Thyroid gland (tissue), 4 donors: ENCODE results near the gene TMEM225B. TPM values are rescaled to one million over a fixed set of nuclear protein-coding genes. Genes with fewer than 3 reads are reported as not detected.
"Not testable (repeated sequence)": the region's sequence is repeated elsewhere in the genome, so short reads cannot be mapped to it uniquely, and the experiment has no call there.

ENCODE experiments used
- DNase-seq, 2 donors: peaks; one replicate each; pipeline ENCODE4 v3.0.0-alpha.2; 2019
- H3K27ac ChIP-seq, 3 donors: fragments of 200-600 bp; sonication (generic); 1 replicate in 2 of 3; 2 replicates in 1 of 3; pipeline ENCODE4 v1.5.1; 2016 to 2019; ENCODE audit warnings: mild to moderate bottlenecking in 1 of 3, moderate library complexity in 1 of 3
- H3K27me3 ChIP-seq: fragments of 200-600 bp; sonication (generic); one replicate; pipeline ENCODE4 v1.5.1; 2019
- H3K36me3 ChIP-seq, 2 donors: fragments of 200-600 bp; sonication (generic); one replicate each; pipeline ENCODE4 v1.5.1; 2016 to 2019
- H3K4me1 ChIP-seq, 2 donors: fragments of 200-600 bp; sonication (generic); one replicate each; pipeline ENCODE4 v1.5.1; 2017 to 2019
- H3K4me3 ChIP-seq, 3 donors: fragments of 200-600 bp; sonication (generic); replicated peaks in 1 of 3; 1 replicate in 2 of 3; 2 replicates in 1 of 3; pipeline ENCODE4 v1.5.1; 2016; ENCODE audit warnings: mild to moderate bottlenecking in 1 of 3
- H3K9me3 ChIP-seq: fragments of 200-600 bp; sonication (generic); one replicate; pipeline ENCODE4 v1.5.1; 2017
- CTCF ChIP-seq, 6 experiments: fragments of 200-600 bp in 3 of 6; fragments of 450-650 bp in 3 of 6; sonication (generic) in 3 of 6; IDR thresholded peaks; one replicate each; pipeline ENCODE4 v1.5.1; 2016 to 2019; ENCODE audit warnings: antibody characterized with exemption in 6 of 6, mild to moderate bottlenecking in 2 of 6, inconsistent platforms in 1 of 6, moderate library complexity in 1 of 6
- POLR2A ChIP-seq, 2 donors: fragments of 450-650 bp; IDR thresholded peaks; one replicate each; pipeline ENCODE4 v1.6.1; 2017; ENCODE audit warnings: antibody characterized with exemption in 2 of 2, mild to moderate bottlenecking in 2 of 2, moderate library complexity in 1 of 2
- WGBS, 2 donors: methylation state at CpG; one replicate each; pipeline ENCODE4 v1.1.5; 2017; 5-methylcytosine and 5-hydroxymethylcytosine counted together
- intact Hi-C: fragments of 100-400 bp; cut with DNase I; formaldehyde crosslinking; loops from one replicate; pipeline ENCODE4 v1.15.1; 2023
- total RNA-seq, 4 donors: library from RNA; depleted of rRNA; stranded (reverse); fragments of >200 nt; gene quantifications; one replicate each; pipeline ENCODE4 v1.2.3, GENCODE V29; 2016

The TMEM225B gene
- total RNA-seq, 4 donors from 2014 or later, result 1.1 to 3.2 (median 2.3) TPM

GRCh38 chr7:99579281-99579955, 18.6 kb upstream of the TMEM225B start:
- intact Hi-C loops, result no loop called here
- WGBS, 2 donors, result 45 to 57% methylated on average over 10 of the region's 10 CpGs

GRCh38 chr7:99579956-99580777, 17.9 kb upstream of the TMEM225B start:
- WGBS, 2 donors, result 2 to 3% methylated on average over 29 to 51 of the region's 54 CpGs
- Histone ChIP-seq H3K4me1 (peaks cover 8% of the 10 kb centered on the region in 2 donors), H3K27ac (peak overlapping the region in 1 of 3 donors; percentile 28), H3K9me3 (no peaks in the 10 kb centered on the region), H3K36me3 (no peaks in the 10 kb centered on the region), H3K27me3 (no peaks in the 10 kb centered on the region), H3K4me3 (peak overlapping the region in 2 of 3 donors; percentile 17 to 51)
- TF ChIP-seq CTCF (IDR thresholded peaks at IDR 0.05) (no peak), POLR2A (IDR thresholded peaks at IDR 0.05) (no peak)
- peak; percentile 34 to 37 for DNase-seq
- intact Hi-C loops, result no loop called here

More at GRCh38 chr7:99579281-99579955, 18.6 kb upstream of the TMEM225B start:
- Histone ChIP-seq H3K27me3 (no peaks in the 10 kb centered on the region), H3K27ac (no peak overlapping the region), H3K4me3 (peak overlapping the region in 2 of 3 donors; percentile 17 to 51), H3K9me3 (no peaks in the 10 kb centered on the region), H3K4me1 (peaks cover 8% of the 10 kb centered on the region in 2 donors), H3K36me3 (no peaks in the 10 kb centered on the region)
- DNase-seq, result no peak
- TF ChIP-seq CTCF (IDR thresholded peaks at IDR 0.05) (no peak), POLR2A (IDR thresholded peaks at IDR 0.05) (no peak)

GRCh38 chr7:99580778-99581332, 17.2 kb upstream of the TMEM225B start:
- peak overlapping the region in 1 of 3 donors; percentile 51 for H3K4me3 ChIP-seq
- H3K27ac ChIP-seq, intact Hi-C loops, H3K9me3 ChIP-seq, H3K36me3 ChIP-seq, H3K27me3 ChIP-seq, H3K4me1 ChIP-seq, DNase-seq: not testable (repeated sequence)
- 52 to 60% methylated on average over 4 of the region's 4 CpGs for WGBS, 2 donors

- 81 to 83% methylated on average over 3 of the region's 3 CpGs for WGBS, 2 donors
- no peaks in the 10 kb centered on the region for H3K27me3 ChIP-seq
- no peaks in the 10 kb centered on the region for H3K9me3 ChIP-seq
- intact Hi-C loops, result no loop called here
- TF ChIP-seq POLR2A (IDR thresholded peaks at IDR 0.05), result no peak
- no peak for TF ChIP-seq CTCF (IDR thresholded peaks at IDR 0.05)
- H3K4me3 ChIP-seq, result no peak overlapping the region
- DNase-seq, result no peak
- H3K36me3 ChIP-seq, result no peaks in the 10 kb centered on the region
- no peaks in the 10 kb centered on the region for H3K4me1 ChIP-seq
- no peak overlapping the region for H3K27ac ChIP-seq
Measured at GRCh38 chr7:99588868-99589267, 9.2 kb upstream of the TMEM225B start.

- TF ChIP-seq CTCF (IDR thresholded peaks at IDR 0.05), result no peak
- no peak for TF ChIP-seq POLR2A (IDR thresholded peaks at IDR 0.05)
- no peaks in the 10 kb centered on the region for H3K36me3 ChIP-seq
- no peak overlapping the region for H3K4me3 ChIP-seq
- DNase-seq, result no peak
- H3K27ac ChIP-seq, result no peak overlapping the region
- WGBS, 2 donors, result 82 to 83% methylated on average over 7 of the region's 7 CpGs
- intact Hi-C loops, result no loop called here
- H3K9me3 ChIP-seq, result no peaks in the 10 kb centered on the region
- no peaks in the 10 kb centered on the region for H3K4me1 ChIP-seq
- no peaks in the 10 kb centered on the region for H3K27me3 ChIP-seq
Measured at GRCh38 chr7:99594948-99595745, 2.9 kb upstream of the TMEM225B start.
